Liver (tissue), 3 donors: ENCODE measurements around the gene EEFSEC.

ENCODE experiments used
- EGR1 ChIP-seq, 2 donors: IDR thresholded peaks; 2 replicates each; pipeline ENCODE4 v1.6.1; 2016 to 2018; ENCODE audit warnings: antibody characterized with exemption in 2 of 2, low read depth in 2 of 2
- RAD21 ChIP-seq, 2 donors: IDR thresholded peaks; 2 replicates each; pipeline ENCODE4 v1.6.1; 2016; ENCODE audit warnings: antibody characterized with exemption in 2 of 2, mild to moderate bottlenecking in 2 of 2
- REST ChIP-seq: IDR thresholded peaks from 2 replicates; pipeline ENCODE4 v1.6.1; 2016; ENCODE audit warnings: antibody characterized with exemption, mild to moderate bottlenecking
- ZBTB33 ChIP-seq: IDR thresholded peaks from 2 replicates; pipeline ENCODE4 v1.6.1; 2016; ENCODE audit warnings: antibody characterized with exemption
- TF ChIP-seq, protein P1 (sequence below): IDR thresholded peaks from 2 replicates; pipeline ENCODE4 v1.6.1; 2016; ENCODE audit warnings: antibody characterized with exemption
- TF ChIP-seq, protein P2 (sequence below): fragments of 150-350 bp; IDR thresholded peaks from 2 replicates; pipeline ENCODE4 v1.5.1; 2017; ENCODE audit warnings: improper control_type of control experiment, low read depth, low read length; ENCODE audit not compliant: missing input control
- TF ChIP-seq, protein P3 (sequence below): IDR thresholded peaks from 2 replicates; pipeline ENCODE4 v1.6.1; 2016; ENCODE audit warnings: antibody characterized with exemption
- donor health status: healthy.
- donor health status: healthy.

DNA sequence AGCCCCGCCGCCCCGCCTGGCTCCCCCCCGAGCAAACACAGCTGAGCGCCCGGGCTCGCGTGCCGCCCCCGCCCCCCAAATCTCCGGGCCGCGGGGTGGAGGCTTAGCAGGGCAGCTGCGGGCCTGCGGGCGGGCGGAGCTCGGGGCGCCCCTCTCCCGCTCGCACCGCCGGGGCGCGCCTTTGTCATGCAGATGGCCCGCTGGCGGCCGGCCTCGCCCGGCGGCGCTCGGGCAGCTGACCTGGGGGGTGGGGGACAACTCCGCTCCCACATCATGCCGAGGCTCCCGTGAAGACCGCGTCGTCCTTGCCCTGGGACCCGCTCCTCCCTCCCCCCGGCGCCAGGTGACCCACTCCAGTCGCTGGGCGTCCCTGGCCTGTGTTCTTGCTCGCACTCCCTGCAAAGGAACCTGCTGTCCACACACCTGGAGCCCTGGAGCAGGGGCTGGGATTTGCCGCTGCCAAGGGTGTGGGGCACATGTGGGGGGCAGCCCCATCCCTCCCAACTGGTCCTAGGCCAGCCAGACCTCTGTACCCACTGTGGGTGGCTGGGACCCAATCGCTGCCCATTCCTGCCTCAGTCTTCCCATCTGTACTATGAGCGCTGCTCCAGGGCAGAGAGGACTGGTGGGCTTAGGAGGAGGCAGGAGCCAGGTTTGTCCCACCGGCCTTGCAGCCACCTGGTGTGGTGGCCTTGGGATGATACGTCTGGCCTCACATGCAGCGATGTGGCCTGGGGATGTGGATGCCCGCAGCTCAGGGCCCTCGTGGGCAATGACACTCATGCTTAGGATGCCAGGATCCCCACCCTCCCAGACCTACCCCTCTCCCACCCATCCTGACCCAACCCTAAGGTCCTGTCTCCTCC is 279.9 kb downstream of the EEFSEC start:
- TF ChIP-seq, protein P1, sequence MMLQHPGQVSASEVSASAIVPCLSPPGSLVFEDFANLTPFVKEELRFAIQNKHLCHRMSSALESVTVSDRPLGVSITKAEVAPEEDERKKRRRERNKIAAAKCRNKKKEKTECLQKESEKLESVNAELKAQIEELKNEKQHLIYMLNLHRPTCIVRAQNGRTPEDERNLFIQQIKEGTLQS: no peak
- TF ChIP-seq ZBTB33: no peak
- no peak for TF ChIP-seq EGR1 (IDR thresholded peaks at IDR 0.05; ENCODE audit: low read depth in 2 of 2)
- TF ChIP-seq, protein P2, sequence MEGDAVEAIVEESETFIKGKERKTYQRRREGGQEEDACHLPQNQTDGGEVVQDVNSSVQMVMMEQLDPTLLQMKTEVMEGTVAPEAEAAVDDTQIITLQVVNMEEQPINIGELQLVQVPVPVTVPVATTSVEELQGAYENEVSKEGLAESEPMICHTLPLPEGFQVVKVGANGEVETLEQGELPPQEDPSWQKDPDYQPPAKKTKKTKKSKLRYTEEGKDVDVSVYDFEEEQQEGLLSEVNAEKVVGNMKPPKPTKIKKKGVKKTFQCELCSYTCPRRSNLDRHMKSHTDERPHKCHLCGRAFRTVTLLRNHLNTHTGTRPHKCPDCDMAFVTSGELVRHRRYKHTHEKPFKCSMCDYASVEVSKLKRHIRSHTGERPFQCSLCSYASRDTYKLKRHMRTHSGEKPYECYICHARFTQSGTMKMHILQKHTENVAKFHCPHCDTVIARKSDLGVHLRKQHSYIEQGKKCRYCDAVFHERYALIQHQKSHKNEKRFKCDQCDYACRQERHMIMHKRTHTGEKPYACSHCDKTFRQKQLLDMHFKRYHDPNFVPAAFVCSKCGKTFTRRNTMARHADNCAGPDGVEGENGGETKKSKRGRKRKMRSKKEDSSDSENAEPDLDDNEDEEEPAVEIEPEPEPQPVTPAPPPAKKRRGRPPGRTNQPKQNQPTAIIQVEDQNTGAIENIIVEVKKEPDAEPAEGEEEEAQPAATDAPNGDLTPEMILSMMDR: no peak
- TF ChIP-seq RAD21 (IDR thresholded peaks at IDR 0.05): no peak
- TF ChIP-seq, protein P3, sequence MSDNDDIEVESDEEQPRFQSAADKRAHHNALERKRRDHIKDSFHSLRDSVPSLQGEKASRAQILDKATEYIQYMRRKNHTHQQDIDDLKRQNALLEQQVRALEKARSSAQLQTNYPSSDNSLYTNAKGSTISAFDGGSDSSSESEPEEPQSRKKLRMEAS: no peak
- TF ChIP-seq REST: no peak
